ENCODE results near the gene NDUFAF4.
"Not testable (repeated sequence)": the region's sequence is repeated elsewhere in the genome, so short reads cannot be mapped to it uniquely, and the experiment has no call there.

NDUFAF4 gene

DNA sequence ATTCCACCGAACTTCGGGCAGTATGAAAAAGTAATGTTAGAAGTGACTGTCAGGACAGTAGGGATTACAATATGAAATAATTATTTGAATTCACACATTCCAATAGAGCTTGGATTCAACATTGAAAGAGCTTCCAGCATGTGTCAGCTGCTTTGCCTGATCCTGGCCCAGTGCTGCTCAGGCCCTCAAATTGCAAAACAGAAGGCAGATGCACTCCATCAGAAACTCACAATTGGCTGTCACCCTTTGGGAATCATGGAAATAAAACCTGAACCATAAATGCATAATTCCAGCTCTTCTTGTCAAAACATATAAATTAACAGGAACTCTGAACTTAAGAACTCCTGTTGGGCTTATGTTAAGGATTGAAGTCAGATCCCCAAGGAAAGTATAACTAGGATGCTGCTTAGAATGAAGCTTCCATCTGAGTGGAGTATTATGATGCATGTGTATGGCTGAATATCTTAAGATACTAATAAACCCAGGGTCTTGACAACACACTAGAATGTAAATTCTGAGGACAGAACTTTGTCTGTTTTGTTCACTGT, 1.8 kb upstream of the NDUFAF4 start:
- DNase-seq (ENCODE audit: low read depth in 1 of 2, low spot score in 1 of 2), result no peak

DNA sequence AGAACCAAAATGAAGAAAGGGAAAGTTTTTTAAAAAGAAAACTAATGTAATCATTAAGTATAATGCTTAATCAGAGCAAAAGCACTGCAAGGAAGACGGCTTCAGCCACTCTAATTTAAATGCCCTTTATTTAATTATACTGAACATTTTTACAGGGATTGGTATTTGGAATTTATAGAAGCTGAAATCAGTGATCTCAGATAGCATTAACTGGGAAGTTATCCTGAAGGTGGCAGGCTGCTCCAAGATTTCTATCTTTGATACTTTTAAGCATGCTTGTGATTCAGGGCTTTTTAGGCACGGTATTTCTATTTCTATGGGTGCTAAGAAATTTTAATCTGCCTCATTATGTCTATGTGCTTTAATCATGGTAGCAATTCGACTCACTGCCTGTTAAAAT, 1.3 kb upstream of the NDUFAF4 start:
- DNase-seq (ENCODE audit: low read depth in 1 of 2, low spot score in 1 of 2), result no peak

DNA sequence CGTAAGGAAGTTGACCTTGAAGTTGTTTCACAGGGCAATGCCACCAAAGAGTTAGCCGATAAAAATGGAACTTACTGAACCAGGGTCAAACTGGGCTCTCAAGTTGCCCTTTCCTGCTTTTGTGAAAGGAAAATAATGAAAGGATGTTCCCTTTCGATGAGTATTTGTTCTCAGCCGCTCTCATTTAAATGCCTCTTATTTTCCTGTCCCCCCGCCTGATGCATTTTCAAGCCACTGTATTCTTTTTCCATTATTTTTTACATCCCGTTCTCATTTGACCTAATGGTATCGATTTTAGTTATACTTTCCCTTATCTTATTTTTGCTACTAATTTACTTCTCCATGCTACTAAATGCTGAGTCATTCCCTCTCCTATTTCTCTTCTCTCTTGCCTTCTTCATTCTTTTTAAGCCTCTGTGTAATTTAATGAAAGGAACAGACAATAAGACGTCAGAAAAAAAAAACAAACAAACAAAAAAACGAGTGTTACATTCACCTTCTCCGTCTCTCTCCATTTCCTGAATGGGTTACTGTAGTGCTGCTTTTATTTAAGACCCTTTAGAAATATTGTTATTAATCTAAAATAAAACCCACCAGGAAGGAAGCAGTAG, 655 bp upstream of the NDUFAF4 start:
- DNase-seq (ENCODE audit: low read depth in 1 of 2, low spot score in 1 of 2), result no peak

DNA sequence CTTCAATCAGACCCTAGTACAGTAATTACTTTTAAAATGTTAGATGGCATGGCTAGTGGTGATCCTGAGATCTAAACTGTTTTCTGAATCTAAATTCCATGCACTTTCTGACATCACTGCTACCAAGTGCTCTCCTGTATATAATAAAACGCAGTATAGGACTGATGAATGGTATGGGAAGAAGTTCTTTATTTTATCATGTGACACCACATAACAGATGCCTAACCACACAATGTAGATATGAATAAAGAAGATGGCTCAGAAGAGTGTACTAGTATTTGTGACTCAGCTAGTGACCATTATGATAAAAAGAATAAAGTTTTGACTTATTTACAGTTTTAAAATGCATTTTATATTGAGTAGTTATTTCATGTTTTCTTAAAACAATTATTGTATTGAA, 8.5 kb downstream of the NDUFAF4 start:
- no peak for DNase-seq (ENCODE audit: low read depth in 1 of 2, low spot score in 1 of 2)

DNA sequence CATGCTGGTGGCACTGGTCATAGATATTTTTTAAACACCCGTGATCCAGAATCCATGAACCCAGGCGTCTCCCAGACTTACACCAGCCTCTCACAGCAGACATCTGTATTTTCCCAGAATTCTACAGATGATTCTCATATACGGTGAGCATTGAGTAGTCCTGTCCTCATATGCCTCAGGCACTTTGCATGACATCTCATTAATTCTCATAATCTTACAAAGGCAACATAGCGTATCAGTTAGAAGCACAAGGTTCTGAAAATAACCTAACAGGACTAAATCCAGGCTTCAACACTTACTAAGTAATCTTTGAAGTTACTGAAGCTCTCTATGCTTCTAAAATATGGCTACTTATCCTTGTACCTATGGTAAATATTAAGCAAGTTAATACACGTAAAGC, 8.9 kb downstream of the NDUFAF4 start:
- no peak for DNase-seq (ENCODE audit: low read depth in 1 of 2, low spot score in 1 of 2)

DNA sequence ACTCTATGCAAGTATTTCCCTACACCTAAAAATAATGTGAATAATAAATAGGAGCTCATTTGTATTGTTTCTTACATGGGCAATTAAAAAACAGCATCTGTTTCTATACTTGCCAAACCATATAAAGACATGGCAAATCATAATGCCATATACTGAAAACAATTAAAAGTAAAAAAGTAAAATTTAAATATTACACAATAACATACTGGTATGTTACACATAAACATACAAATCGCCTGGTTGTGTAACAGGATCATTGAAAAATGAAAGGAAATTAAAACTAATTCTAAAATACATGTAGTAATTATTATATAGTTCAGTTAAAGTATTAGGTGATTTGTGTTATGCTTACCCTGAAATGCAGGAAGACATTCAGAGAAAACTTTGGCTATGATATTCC, 11.2 kb downstream of the NDUFAF4 start:
- DNase-seq (ENCODE audit: low read depth in 1 of 2, low spot score in 1 of 2), result no peak

DNA sequence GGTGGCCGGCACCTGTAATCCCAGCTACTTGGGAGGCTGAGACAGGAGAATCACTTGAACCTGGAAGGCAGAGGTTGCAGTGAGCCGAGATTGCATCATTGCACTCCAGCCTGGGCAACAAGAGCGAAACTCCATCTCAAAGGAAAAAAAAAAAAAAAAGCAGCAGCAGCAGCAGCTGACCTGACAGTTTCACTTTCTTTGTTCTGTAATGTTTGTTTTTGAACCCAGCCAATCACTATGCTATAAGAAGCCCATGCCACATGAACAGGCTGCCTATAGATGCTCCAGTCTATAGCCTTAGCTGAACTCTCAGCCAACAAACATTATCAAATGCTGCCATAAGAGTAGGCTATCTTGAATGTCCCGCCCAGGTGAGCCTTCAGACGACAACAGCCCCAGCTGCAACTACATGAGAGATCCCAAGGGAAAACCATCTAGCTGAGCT, 12.5 kb downstream of the NDUFAF4 start:
- DNase-seq (ENCODE audit: low read depth in 1 of 2, low spot score in 1 of 2), result not testable (repeated sequence)

DNA sequence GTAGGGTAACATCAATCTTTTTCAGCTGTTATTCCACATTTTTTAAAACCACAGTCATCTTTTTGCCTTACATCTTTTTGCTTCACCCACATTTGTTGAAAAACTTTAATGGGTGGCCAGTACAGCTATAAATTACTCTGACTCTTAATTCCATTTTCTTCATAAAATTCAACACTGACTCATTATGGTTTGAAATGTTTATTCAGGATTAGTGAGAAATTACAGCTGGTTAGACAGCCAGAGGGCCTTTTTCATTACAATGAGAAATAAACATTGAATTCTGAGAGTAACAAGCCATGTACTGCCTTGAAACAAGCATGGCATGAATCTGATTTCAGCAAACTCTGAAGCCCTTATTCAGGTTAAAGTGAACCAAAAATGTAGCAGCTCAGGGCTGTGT, 19.5 kb downstream of the NDUFAF4 start:
- DNase-seq (ENCODE audit: low read depth in 1 of 2, low spot score in 1 of 2), result no peak

DNA sequence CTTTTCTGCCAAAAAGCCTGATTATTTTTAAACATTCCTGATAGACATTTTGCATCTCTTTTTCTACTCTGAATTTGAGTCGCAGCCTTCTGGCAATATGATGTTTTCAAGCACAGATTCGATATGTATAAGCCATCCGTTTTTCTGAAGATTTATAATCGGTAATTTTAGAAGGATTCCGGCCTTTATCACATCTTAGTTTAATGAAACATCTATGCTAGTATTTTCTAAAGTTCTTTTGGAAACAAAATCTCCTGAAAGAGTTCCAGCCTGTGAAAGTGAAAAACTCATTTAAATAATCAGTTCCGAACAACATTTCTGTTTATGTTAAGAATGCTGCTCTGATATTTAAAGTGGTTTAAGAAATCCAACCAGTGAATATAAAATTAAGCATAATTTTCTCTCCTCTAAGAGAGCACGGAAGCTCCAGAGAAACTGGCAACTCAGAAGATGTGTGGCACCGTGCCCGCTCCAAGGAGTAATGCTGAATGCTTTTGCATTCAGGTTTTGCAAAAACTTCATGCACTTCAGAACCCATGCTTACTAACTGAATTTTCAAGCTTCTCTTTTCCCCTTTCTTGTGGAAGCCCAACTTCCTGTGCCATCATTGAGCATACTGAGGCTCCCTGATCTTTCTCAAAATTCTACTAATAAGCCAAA, 20.7 kb downstream of the NDUFAF4 start:
- no peak for DNase-seq (ENCODE audit: low read depth in 1 of 2, low spot score in 1 of 2)

DNA sequence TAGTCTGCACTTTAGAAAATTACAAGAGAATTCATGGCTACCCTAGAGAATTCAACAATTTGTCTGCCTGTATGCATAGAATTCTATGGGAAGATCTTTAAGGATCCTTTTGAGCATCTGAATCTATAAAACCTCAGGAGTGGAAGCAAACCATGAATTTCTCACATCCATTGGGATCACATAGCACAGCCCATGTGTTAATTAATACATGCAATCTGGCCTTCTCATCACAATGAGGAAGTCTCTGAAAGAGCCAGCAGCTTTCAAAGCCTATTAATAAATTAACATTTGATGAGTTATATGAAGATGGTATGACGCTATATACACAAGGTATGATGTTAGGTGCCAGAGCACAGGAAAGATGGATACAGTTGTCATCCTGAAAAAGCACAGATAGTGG, 24.7 kb downstream of the NDUFAF4 start:
- DNase-seq (ENCODE audit: low read depth in 1 of 2, low spot score in 1 of 2), result no peak

DNA sequence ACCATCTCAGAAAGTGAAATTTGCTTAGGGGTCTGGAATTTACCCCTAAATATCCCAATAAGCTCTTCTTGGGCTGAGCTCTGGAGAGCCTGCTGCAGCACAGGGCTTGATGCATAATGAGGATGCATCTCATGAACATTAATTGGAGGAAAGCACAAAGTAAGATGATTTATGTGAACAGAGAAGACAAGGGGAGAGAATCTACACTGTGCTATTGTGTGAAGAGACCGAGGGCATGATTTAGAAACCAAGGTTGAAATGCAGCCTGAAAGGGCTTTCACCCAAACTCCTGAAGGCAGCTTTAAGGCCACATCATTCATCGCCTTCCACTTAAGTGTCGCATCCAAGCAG, 32.7 kb downstream of the NDUFAF4 start:
- no peak for DNase-seq (ENCODE audit: low read depth in 1 of 2, low spot score in 1 of 2)

DNA sequence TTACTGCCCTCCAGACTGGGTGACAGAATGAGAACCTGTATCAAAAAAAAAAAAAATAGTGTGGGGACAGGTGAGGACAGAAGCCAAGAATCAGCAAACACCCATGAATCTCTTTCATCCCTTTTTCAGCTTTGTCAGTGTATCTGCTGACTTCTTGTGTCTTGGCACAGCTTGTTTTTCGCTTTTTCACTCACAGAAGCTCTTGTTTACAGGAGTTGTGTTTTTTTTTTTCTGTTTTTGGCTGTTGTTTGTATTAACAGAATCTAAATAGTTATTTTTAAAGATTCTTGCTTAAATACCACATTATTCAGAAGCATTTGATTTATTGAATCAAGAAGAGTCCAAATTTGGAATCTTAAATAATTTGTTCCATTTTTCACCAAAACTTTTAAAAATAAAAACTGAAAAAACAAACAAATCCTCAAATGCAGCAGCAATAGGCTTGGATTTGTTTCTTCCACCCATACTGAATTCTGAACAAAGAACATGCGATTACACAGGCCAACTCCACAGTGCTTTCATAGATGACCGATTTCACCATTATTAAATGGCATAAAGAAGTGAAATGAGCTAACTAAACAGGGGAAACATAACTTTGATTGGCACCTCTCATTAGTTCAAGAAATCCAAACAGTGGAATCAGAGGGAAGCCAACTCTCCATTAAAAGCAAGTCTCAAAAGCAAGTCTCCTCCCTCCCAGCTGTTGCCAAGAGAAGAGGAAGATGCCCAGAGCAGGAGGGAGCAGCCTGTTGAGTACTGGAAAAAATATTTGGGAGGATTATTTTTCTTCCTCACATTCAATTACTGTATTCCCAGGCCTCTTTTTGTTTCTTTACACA, 33.3 kb downstream of the NDUFAF4 start:
- no peak for DNase-seq (ENCODE audit: low read depth in 1 of 2, low spot score in 1 of 2)

DNA sequence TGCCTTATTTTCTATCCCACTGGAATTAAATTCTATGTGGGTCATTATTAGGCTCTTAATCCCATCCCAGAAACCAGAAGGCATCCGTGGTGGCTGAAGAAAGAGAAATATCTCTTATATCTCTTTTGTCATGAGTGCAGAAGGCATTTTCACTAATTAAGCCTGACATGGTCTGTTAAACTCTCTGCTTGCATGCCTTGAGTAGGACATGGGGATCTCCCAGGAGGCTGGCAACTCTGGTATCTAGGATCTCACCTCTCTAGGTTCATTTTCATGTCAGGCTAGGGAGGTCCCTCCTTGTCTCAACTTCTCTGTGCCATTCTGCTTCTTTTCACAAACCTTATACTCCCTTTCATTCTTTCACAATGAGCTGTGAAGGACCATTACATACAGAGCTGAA, 35.1 kb downstream of the NDUFAF4 start:
- no peak for DNase-seq (ENCODE audit: low read depth in 1 of 2, low spot score in 1 of 2)

DNA sequence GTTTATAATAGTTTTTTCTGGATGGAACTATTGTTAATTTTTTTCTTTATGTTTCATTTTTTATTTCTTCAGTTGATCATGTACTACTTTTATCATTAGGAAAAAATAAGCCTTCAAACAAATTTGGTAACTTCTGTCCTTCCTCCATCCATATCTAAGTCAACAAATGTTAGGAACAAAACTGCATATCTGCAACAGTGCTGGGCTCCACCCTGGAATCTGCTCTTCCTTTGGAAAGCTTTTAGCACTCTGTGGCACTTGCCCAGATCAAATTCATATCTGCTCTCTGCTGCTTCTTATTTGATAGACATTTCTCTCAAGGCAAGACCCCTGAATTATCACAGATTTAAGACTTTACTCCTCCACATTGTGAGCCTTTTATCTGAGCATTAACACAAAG, 36.1 kb downstream of the NDUFAF4 start:
- no peak for DNase-seq (ENCODE audit: low read depth in 1 of 2, low spot score in 1 of 2)

DNA sequence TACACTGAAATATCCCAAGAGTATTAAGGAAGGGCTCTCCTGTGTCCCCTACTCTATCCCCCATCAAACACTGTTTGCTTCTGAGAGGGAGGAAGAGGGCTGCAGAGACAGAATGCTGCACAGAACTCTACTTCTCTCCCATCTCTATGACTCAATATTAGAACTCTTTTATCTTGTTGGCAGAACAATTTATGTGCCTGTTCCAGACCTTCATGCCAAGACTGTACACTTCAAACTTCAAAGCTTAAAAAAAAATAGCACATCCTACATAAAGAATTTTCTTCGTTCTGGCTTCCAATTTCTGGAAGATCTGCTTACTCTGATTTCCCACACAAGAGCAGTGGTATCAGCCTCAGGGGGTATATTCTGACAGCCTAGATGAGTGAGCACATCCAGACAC, 40.8 kb downstream of the NDUFAF4 start:
- no peak for DNase-seq (ENCODE audit: low read depth in 1 of 2, low spot score in 1 of 2)

DNA sequence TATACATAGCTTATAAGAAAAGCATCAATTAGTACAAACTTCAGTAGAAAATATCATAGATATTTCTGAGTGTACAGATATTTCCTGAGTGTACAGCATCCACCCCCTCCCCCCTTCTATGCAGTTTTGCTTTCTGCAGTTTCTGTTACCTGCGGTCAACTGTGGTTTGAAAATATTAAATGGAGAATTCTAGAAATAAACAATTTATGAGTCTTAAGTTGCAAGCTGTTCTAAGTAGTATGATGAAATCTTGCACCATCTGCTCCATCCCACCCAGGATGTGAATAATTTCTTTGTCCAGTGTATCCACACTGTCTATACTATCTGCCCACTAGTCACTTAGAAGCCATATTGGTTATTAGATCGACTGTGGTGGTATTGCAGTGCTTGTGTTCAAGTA, 44.6 kb downstream of the NDUFAF4 start:
- DNase-seq (ENCODE audit: low read depth in 1 of 2, low spot score in 1 of 2), result no peak

DNA sequence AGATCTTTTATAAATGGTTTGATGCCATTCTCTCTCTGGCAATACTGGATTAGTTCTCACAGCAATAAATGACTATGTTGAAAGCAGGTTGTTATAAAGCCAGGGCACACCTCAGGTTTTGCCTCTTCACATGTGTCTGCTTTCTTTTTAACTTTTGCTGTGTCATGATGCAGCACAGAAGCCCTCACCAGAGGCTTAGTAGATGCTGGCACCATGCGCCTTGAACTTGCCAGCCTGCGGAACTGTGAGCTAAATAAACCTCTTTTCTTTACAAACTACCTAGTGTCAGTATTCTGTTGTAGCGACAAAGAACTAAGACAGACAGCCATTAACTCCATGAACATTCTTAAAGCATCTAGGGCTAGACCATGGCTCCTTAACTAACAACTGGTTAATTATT, 45.1 kb downstream of the NDUFAF4 start:
- no peak for DNase-seq (ENCODE audit: low read depth in 1 of 2, low spot score in 1 of 2)

DNA sequence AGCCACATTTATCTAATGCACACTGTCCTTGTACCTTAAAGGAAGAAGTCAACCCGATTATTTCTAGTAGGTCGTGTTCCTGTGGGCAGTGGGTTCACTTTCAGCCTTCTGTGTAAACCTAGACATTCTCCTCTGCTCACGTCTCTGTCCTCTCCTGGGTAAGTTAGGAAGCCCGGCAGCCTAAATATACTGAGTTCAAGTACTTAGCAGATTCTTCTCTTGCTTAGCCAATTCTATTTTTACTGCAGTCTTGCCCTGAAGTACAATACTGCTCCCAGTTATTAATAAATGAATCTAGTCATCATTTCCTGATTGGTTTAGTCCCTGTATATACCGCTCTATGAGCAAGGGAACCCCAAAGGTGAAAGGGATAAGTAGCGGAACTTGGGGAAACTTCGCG, 45.8 kb downstream of the NDUFAF4 start:
- no peak for DNase-seq (ENCODE audit: low read depth in 1 of 2, low spot score in 1 of 2)

DNA sequence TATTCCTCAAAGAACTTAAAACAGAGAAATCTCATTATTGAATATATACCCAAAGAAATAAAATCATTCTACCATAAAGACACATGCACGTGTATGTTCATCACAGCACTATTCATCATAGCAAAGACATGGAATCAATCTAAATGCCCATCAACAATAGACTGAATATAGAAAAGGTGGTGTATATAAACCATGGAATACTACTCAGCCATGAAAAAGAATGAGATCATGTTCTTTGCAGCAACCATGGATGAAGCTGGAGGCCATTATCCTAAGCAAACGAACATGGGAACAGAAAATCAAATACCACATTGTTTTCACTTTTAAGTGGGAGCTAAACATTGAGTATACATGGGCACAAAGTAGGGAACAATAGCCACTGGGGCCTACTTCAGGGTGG, 48.1 kb downstream of the NDUFAF4 start:
- DNase-seq (ENCODE audit: low read depth in 1 of 2, low spot score in 1 of 2), result no peak

DNA sequence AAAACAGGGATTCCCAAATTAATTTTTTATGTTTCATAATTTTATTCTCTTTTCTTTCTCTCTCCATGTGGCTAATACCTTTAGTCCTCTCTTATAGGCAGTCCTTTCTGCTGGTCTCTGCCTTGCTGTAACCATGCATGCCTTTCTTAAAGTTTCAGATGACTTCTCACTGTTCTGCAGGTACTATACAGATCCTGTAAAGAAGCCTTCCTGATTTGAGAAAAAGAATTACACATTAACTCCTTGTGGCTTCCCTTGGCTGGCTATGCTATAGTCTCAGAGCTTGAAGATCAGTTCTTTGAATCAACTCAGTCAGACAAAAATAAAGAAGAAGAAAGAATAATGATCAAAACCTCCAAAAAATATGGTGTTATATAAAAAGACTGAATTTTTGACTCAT, 53.2 kb downstream of the NDUFAF4 start:
- DNase-seq (ENCODE audit: low read depth in 1 of 2, low spot score in 1 of 2), result no peak

DNA sequence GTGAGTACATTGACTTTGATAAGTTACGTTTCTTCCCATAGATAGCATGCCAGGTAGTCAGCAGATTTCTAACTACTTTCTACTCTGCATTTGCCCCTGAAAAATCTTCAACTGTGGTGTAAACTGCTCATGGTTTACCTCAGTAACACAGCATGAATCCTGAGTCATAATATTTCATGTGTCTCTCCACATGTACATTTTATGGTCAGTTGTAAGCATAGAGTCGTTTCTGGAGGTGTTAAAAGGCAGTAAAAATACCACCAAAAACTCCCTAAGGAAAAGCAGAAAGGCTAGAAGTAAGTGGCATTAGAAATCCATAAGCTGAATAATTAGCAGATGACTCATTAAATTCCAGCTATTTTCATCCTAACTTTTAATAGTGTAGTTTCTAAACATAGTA, 56.3 kb downstream of the NDUFAF4 start:
- DNase-seq (ENCODE audit: low read depth in 1 of 2, low spot score in 1 of 2), result no peak
